ENCODE data around the gene BCL7C. TPM values are rescaled to one million over a fixed set of nuclear protein-coding genes. Genes with fewer than 3 reads are reported as not detected.

BCL7C gene
- total and polyA plus RNA-seq, 2 of the 8 experiments (the other 6 are each of a cell fraction or from before 2014, with no cell fraction given): 8.6 to 17.2 TPM

DNA sequence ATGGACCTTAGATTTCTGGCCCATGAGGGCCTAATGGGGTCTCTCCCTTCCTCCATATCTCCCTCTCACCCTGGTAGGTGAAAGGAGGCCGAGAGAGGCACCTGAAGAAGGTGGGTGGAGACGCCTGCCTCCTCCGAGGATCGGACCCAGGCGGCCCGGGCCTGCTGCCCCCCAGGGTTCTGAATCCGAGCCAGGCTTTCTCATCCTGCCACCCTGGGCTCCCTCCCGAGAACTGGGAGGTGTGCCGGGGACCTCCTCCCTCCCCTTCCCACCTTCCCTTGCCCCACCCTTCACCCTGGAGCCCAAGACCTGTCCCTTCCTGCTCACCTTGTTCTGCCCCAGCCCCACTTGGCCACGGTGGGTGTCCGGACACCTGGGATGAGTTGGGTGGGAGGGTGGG is 34.5 kb upstream of the BCL7C start (continued):
- TF ChIP-seq ZNF274 (IDR thresholded peaks at IDR 0.05; ENCODE audit: borderline replicate concordance, extremely low read depth, low read length) (no peak), MAFK (IDR thresholded peaks at IDR 0.05; ENCODE audit: low read depth, low read length) (no peak), POU5F1 (IDR thresholded peaks at IDR 0.05; ENCODE audit: low read depth, low read length) (no peak), BACH1 (IDR thresholded peaks at IDR 0.05; ENCODE audit: low read length) (no peak), NRF1 (IDR thresholded peaks at IDR 0.05; ENCODE audit: low read depth, low read length) (no peak), RBBP5 (IDR thresholded peaks at IDR 0.05; ENCODE audit: borderline replicate concordance, low read depth, low read length) (no peak), SIX5 (IDR thresholded peaks at IDR 0.05; ENCODE audit: low read depth, low read length) (no peak), GABPA (IDR thresholded peaks at IDR 0.05; ENCODE audit: borderline replicate concordance, insufficient read depth, low read length) (no peak), JUND (IDR thresholded peaks at IDR 0.05; ENCODE audit: low read length) (no peak), TEAD4 (IDR thresholded peaks at IDR 0.05; ENCODE audit: low read depth, low read length) (no peak)
